ENCODE results near the gene TNRC6A. TPM values are rescaled to one million over a fixed set of nuclear protein-coding genes. Genes with fewer than 3 reads are reported as not detected.

The TNRC6A gene
- total and polyA plus RNA-seq, 9 of the 15 experiments (the other 6 are each of a cell fraction or from before 2014, with no cell fraction given) = 3.4 to 32.1 (median 26.6) TPM

- TF ChIP-seq CEBPB (tag; IDR thresholded peaks at IDR 0.05) = peak; percentile 31; the same call in 1 of the 2 replicates
- TF ChIP-seq, protein P1, sequence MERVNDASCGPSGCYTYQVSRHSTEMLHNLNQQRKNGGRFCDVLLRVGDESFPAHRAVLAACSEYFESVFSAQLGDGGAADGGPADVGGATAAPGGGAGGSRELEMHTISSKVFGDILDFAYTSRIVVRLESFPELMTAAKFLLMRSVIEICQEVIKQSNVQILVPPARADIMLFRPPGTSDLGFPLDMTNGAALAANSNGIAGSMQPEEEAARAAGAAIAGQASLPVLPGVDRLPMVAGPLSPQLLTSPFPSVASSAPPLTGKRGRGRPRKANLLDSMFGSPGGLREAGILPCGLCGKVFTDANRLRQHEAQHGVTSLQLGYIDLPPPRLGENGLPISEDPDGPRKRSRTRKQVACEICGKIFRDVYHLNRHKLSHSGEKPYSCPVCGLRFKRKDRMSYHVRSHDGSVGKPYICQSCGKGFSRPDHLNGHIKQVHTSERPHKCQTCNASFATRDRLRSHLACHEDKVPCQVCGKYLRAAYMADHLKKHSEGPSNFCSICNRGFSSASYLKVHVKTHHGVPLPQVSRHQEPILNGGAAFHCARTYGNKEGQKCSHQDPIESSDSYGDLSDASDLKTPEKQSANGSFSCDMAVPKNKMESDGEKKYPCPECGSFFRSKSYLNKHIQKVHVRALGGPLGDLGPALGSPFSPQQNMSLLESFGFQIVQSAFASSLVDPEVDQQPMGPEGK (CRISPR knock-in tag; IDR thresholded peaks at IDR 0.05; ENCODE audit: borderline replicate concordance) = no peak
- Histone ChIP-seq H3K4me3 (no peak overlapping the region), H3K9ac (ENCODE audit: insufficient read depth in 1 of 2, low read depth in 2 of 2, low read length in 2 of 2) (no peak overlapping the region), H3K79me2 (ENCODE audit: control insufficient read depth, insufficient read depth, low read length) (peaks cover 49% of the 10 kb centered on the region), H2AFZ (ENCODE audit: low read depth, low read length) (no peak overlapping the region), H3K9me3 (replicated peaks; ENCODE audit: control insufficient read depth, insufficient read depth, low read depth, low read length) (no peaks in the 10 kb centered on the region), H3K9me1 (ENCODE audit: control insufficient read depth, insufficient read depth, low read length) (no peaks in the 10 kb centered on the region), H3K27me3 (ENCODE audit: control insufficient read depth in 2 of 2, insufficient read depth in 2 of 2, low read length in 2 of 2) (no peaks in the 10 kb centered on the region), H3K27ac (ENCODE audit: extremely low read depth, low read depth, low read length) (no peak overlapping the region), H3K4me2 (ENCODE audit: insufficient read depth, low read length) (no peak overlapping the region), H3K4me1 (replicated peaks in 1 of 2; ENCODE audit: control insufficient read depth in 2 of 2, insufficient read depth in 2 of 2, low read length in 2 of 2) (no peaks in the 10 kb centered on the region), H4K20me1 (replicated peaks; ENCODE audit: control insufficient read depth, insufficient read depth, low read length) (no peaks in the 10 kb centered on the region; the same call in 1 of the 2 replicates), H3K36me3 (ENCODE audit: control insufficient read depth, insufficient read depth, low read length) (peaks cover 56% of the 10 kb centered on the region)
- BruUV-seq (replicated peaks) = no TSS peak
- ChIA-PET CTCF (ENCODE audit: low intra/inter-chr PET ratio) (no interaction called here), POLR2A (no interaction called here)
- no peak for DNase-seq (ENCODE audit: extremely low read depth in 1 of 4, low spot score in 3 of 4)
- ATAC-seq = no peak
- in situ Hi-C loops (cut with MboI) (no loop called here), intact Hi-C loops (cut with micrococcal nuclease) (no loop called here)
- no peak for FAIRE-seq
- 86% methylated on average over 1 of the region's 1 CpG for WGBS (ENCODE audit: insufficient coverage, low coverage, missing lambda C conversion rate)
Measured at GRCh38 chr16:24771779-24772157, 42.3 kb downstream of the TNRC6A start.

GRCh38 chr16:24773771-24774427, 44.4 kb downstream of the TNRC6A start:
- POLR2A ChIA-PET = interaction anchor here (0.6 to 1.6 kb wide), 2 partner anchors 12 to 38 kb away, joined by 3 to 4 read pairs; no protein-coding TSS in a partner anchor
- Histone ChIP-seq H3K27me3 (ENCODE audit: control insufficient read depth in 2 of 2, insufficient read depth in 2 of 2, low read length in 2 of 2) (no peaks in the 10 kb centered on the region), H3K4me2 (ENCODE audit: insufficient read depth, low read length) (no peak overlapping the region), H3K27ac (ENCODE audit: extremely low read depth, low read depth, low read length) (no peak overlapping the region), H3K9me1 (ENCODE audit: control insufficient read depth, insufficient read depth, low read length) (no peaks in the 10 kb centered on the region), H4K20me1 (replicated peaks; ENCODE audit: control insufficient read depth, insufficient read depth, low read length) (no peaks in the 10 kb centered on the region; the same call in 1 of the 2 replicates), H3K36me3 (ENCODE audit: control insufficient read depth, insufficient read depth, low read length) (peaks cover 69% of the 10 kb centered on the region), H3K4me3 (no peak overlapping the region), H3K9me3 (replicated peaks; ENCODE audit: control insufficient read depth, insufficient read depth, low read depth, low read length) (no peaks in the 10 kb centered on the region), H2AFZ (ENCODE audit: low read depth, low read length) (no peak overlapping the region), H3K4me1 (replicated peaks in 1 of 2; ENCODE audit: control insufficient read depth in 2 of 2, insufficient read depth in 2 of 2, low read length in 2 of 2) (no peaks in the 10 kb centered on the region), H3K9ac (ENCODE audit: insufficient read depth in 1 of 2, low read depth in 2 of 2, low read length in 2 of 2) (no peak overlapping the region), H3K79me2 (ENCODE audit: control insufficient read depth, insufficient read depth, low read length) (peaks cover 49% of the 10 kb centered on the region)
- CTCF ChIA-PET (ENCODE audit: low intra/inter-chr PET ratio) = no interaction called here
- intact Hi-C loops (cut with micrococcal nuclease) (no loop called here), in situ Hi-C loops (cut with MboI) (no loop called here)
- FAIRE-seq (no peak), DNase-seq (ENCODE audit: extremely low read depth in 1 of 4, low spot score in 3 of 4) (peak in 2 of 4 experiments; percentile 34 to 43), ATAC-seq (no peak)
- BruUV-seq (replicated peaks) = no TSS peak
- 96% methylated on average over 4 of the region's 4 CpGs for WGBS (ENCODE audit: insufficient coverage, low coverage, missing lambda C conversion rate)
- TF ChIP-seq ZNF507 (tag; conservative IDR thresholded peaks at IDR 0.05) (peak; percentile 94), KLF6 (CRISPR knock-in tag; IDR thresholded peaks at IDR 0.05; ENCODE audit: borderline replicate concordance) (no peak), HIVEP1 (CRISPR knock-in tag; IDR thresholded peaks at IDR 0.05) (no peak), HDGF (IDR thresholded peaks at IDR 0.05) (no peak), ZNF76 (CRISPR knock-in tag; IDR thresholded peaks at IDR 0.05; ENCODE audit: borderline replicate concordance) (no peak), EHMT2 (IDR thresholded peaks at IDR 0.05) (no peak), EWSR1 (IDR thresholded peaks at IDR 0.05; ENCODE audit: borderline replicate concordance, low read depth, partially characterized antibody) (no peak)
- TF ChIP-seq, protein P2, sequence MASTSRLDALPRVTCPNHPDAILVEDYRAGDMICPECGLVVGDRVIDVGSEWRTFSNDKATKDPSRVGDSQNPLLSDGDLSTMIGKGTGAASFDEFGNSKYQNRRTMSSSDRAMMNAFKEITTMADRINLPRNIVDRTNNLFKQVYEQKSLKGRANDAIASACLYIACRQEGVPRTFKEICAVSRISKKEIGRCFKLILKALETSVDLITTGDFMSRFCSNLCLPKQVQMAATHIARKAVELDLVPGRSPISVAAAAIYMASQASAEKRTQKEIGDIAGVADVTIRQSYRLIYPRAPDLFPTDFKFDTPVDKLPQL (IDR thresholded peaks at IDR 0.05; ENCODE audit: extremely low read depth, insufficient read length) = no peak
- TF ChIP-seq, protein P3, sequence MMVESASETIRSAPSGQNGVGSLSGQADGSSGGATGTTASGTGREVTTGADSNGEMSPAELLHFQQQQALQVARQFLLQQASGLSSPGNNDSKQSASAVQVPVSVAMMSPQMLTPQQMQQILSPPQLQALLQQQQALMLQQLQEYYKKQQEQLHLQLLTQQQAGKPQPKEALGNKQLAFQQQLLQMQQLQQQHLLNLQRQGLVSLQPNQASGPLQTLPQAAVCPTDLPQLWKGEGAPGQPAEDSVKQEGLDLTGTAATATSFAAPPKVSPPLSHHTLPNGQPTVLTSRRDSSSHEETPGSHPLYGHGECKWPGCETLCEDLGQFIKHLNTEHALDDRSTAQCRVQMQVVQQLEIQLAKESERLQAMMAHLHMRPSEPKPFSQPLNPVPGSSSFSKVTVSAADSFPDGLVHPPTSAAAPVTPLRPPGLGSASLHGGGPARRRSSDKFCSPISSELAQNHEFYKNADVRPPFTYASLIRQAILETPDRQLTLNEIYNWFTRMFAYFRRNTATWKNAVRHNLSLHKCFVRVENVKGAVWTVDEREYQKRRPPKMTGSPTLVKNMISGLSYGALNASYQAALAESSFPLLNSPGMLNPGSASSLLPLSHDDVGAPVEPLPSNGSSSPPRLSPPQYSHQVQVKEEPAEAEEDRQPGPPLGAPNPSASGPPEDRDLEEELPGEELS (CRISPR knock-in tag; IDR thresholded peaks at IDR 0.05; ENCODE audit: borderline replicate concordance) = no peak
